GM23248 (cell line): ENCODE results near the gene ZNF507. TPM values are rescaled to one million over a fixed set of nuclear protein-coding genes. Genes with fewer than 3 reads are reported as not detected.

Experiments
- DNase-seq: peaks from one replicate; pipeline ENCODE4 v3.0.0-alpha.2; 2015
- H2AFZ ChIP-seq: fragments of 200-600 bp; sonication (generic); 2 replicates; pipeline ENCODE4 v1.6.1; 2016; ENCODE audit warnings: antibody characterized with exemption
- H3F3A ChIP-seq: fragments of 200-600 bp; sonication (generic); 2 replicates; pipeline ENCODE4 v1.6.1; 2016; ENCODE audit warnings: mild to moderate bottlenecking, antibody characterized with exemption, mixed run types; ENCODE audit not compliant: insufficient read depth
- H3K27ac ChIP-seq: fragments of 200-600 bp; sonication (generic); 2 replicates; pipeline ENCODE4 v1.5.1; 2016; ENCODE audit warnings: mild to moderate bottlenecking
- H3K27me3 ChIP-seq: fragments of 200-600 bp; sonication (generic); replicated peaks from 2 replicates; pipeline ENCODE4 v1.6.1; 2016; ENCODE audit warnings: mild to moderate bottlenecking; ENCODE audit not compliant: insufficient read depth
- H3K36me3 ChIP-seq: fragments of 200-600 bp; sonication (generic); 2 replicates; pipeline ENCODE4 v1.6.1; 2016; ENCODE audit warnings: low read depth, mild to moderate bottlenecking
- H3K4me1 ChIP-seq: fragments of 200-600 bp; sonication (generic); 2 replicates; pipeline ENCODE4 v1.6.1; 2016; ENCODE audit warnings: mild to moderate bottlenecking; ENCODE audit not compliant: insufficient read depth
- H3K4me2 ChIP-seq: fragments of 200-600 bp; sonication (generic); one replicate; pipeline ENCODE4 v1.6.1; 2016; ENCODE audit warnings: mild to moderate bottlenecking; ENCODE audit not compliant: unreplicated experiment
- H3K4me3 ChIP-seq: fragments of 200-600 bp; sonication (generic); 2 replicates; pipeline ENCODE4 v1.5.1; 2016; ENCODE audit warnings: mild to moderate bottlenecking
- H3K79me2 ChIP-seq: fragments of 200-600 bp; sonication (generic); 2 replicates; pipeline ENCODE4 v1.6.1; 2016; ENCODE audit warnings: mild to moderate bottlenecking; ENCODE audit not compliant: insufficient read depth
- H3K9ac ChIP-seq: fragments of 200-600 bp; sonication (generic); 2 replicates; pipeline ENCODE4 v1.6.1; 2016; ENCODE audit warnings: mild to moderate bottlenecking
- H3K9me2 ChIP-seq: fragments of 200-600 bp; sonication (generic); 2 replicates; pipeline ENCODE4 v1.6.1; 2016; ENCODE audit warnings: mixed run types, mild to moderate bottlenecking, moderate library complexity; ENCODE audit not compliant: insufficient read depth
- H3K9me3 ChIP-seq: fragments of 200-600 bp; sonication (generic); one replicate; pipeline ENCODE4 v1.6.1; 2017; ENCODE audit warnings: low read depth
- H4K20me1 ChIP-seq: fragments of 200-600 bp; sonication (generic); 2 replicates; pipeline ENCODE4 v1.6.0; 2016; ENCODE audit not compliant: insufficient read depth
- EZH2 ChIP-seq: fragments of 200-600 bp; sonication (generic); IDR thresholded peaks from 2 replicates; pipeline ENCODE4 v1.6.1; 2018; ENCODE audit warnings: antibody characterized with exemption, mild to moderate bottlenecking; ENCODE audit not compliant: insufficient read depth, poor library complexity, severe bottlenecking
- EZH2phosphoT487 ChIP-seq: fragments of 200-600 bp; sonication (generic); IDR thresholded peaks from 2 replicates; pipeline ENCODE4 v1.6.1; 2018; ENCODE audit warnings: antibody characterized with exemption, moderate library complexity, mild to moderate bottlenecking, low read depth; ENCODE audit not compliant: insufficient read depth
- WGBS, 2 experiments: methylation state at CpG; one replicate each; pipeline ENCODE4 v1.1.6; 2015 to 2017; ENCODE audit warnings: low lambda C conversion rate in 2 of 2, low coverage in 1 of 2; ENCODE audit errors: missing lambda C conversion rate in 2 of 2; 5-methylcytosine and 5-hydroxymethylcytosine counted together
- in situ Hi-C: fragments of 300-500 bp; cut with MboI; formaldehyde crosslinking; loops from 2 replicates; pipeline ENCODE4 v1.15.0; 2020
- polyA plus RNA-seq: library from polyadenylated mRNA; unstranded; fragments of >200 nt; fragmentation: Nextera tagmentation; extraction: Ambion mirVana; gene quantifications from 2 replicates; pipeline ENCODE4 v1.2.1, GENCODE V29; 2016
- total RNA-seq: library from RNA; depleted of rRNA; stranded (reverse); fragments of >200 nt; shearing (Covaris generic); gene quantifications from 2 replicates; pipeline ENCODE4 v1.2.3, GENCODE V29; 2014; rRNA removed

ZNF507 gene
- total and polyA plus RNA-seq, 2 experiments from 2014 or later = 4.9 to 5.2 TPM

DNA sequence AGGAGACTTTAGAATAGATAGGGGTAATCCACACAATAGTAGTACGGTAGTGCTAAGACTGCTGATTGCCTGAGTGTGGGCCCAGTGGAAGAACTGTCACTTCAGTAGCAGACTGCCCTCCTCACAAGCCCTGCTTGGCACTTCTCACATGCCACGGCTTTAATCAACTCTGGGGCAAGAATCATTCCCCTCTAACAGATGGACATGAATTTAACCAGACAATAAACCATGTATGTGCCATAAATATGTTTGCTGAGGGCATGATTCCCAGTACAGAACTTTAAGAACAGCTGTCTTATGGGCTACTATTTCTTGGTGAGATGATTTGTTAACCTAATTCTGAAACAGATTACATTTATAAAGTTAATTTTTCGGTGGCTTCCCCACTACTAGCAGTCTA lies 82.1 kb downstream of the ZNF507 start:
- Histone ChIP-seq H3K27ac (no peak overlapping the region), H3K9ac (no peak overlapping the region), H3K36me3 (no peaks in the 10 kb centered on the region), H3F3A (no peaks in the 10 kb centered on the region), H3K9me2 (no peaks in the 10 kb centered on the region), H3K79me2 (peaks cover 7% of the 10 kb centered on the region; the same call in 1 of the 2 replicates), H2AFZ (no peak overlapping the region), H3K4me1 (no peaks in the 10 kb centered on the region), H4K20me1 (no peaks in the 10 kb centered on the region), H3K4me3 (no peak overlapping the region), H3K9me3 (no peaks in the 10 kb centered on the region), H3K4me2 (no peak overlapping the region), H3K27me3 (no peaks in the 10 kb centered on the region)
- DNase-seq = no peak
- WGBS, 2 experiments = 42 to 56% methylated on average over 3 of the region's 3 CpGs
- TF ChIP-seq EZH2 (no peak), EZH2phosphoT487 (no peak)
- in situ Hi-C loops = no loop called here

DNA sequence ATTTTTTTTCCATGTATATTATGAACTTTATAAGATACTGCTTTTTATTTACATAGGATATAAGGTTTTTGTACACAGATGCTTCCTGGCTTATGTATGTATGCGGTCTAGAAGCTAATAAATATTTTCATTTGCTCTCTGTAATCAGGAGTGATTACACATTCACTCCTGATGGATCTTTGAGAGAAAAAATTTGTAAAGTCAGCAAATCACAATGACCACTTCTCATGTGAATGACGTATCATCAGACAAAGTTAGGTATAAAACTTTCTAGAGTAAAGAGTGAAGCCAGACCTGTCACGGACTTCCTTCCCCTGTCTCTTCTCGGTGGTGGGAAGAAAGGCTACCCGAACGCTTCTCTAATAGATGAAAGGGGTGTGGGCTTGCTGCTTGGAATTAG lies 91.3 kb downstream of the ZNF507 start:
- no peak overlapping the region for H2AFZ ChIP-seq
- H3K4me3 ChIP-seq = no peak overlapping the region
- no peaks in the 10 kb centered on the region for H3K79me2 ChIP-seq
- H3K4me1 ChIP-seq = no peaks in the 10 kb centered on the region
- no peaks in the 10 kb centered on the region for H4K20me1 ChIP-seq
- no peak for DNase-seq
- in situ Hi-C loops = no loop called here
- no peaks in the 10 kb centered on the region for H3K9me2 ChIP-seq
- TF ChIP-seq EZH2phosphoT487 (no peak), EZH2 (no peak)
- peaks cover 3% of the 10 kb centered on the region for H3K9me3 ChIP-seq
- H3K9ac ChIP-seq = no peak overlapping the region
- H3K4me2 ChIP-seq = no peak overlapping the region
- 92 to 97% methylated on average over 6 of the region's 6 CpGs for WGBS, 2 experiments
- H3K36me3 ChIP-seq = peaks cover 20% of the 10 kb centered on the region; the same call in 1 of the 2 replicates
- H3F3A ChIP-seq = no peaks in the 10 kb centered on the region
- H3K27me3 ChIP-seq = no peaks in the 10 kb centered on the region
- no peak overlapping the region for H3K27ac ChIP-seq

DNA sequence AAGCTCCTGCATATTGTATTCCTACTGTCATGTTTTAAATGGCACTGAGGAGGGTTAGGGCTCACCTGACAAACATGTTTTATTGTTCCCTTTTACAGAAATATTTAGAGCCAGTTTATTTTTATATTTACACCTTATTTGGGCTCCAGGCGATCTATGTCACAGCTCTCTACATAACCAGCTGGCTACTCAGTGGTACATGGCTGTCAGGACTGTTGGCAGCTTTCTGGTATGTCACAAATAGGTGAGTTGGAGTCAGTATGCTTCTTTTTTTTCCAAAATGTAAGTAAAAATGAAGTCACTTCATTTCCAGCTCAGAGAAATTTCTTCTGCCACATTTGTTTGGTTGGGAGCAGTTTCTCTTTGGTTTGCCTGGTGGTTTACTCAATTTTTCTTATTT lies 91.7 kb downstream of the ZNF507 start:
- H3F3A ChIP-seq = no peaks in the 10 kb centered on the region
- H3K36me3 ChIP-seq = peaks cover 24% of the 10 kb centered on the region; the same call in 1 of the 2 replicates
- H3K4me1 ChIP-seq = no peaks in the 10 kb centered on the region
- H3K4me3 ChIP-seq = no peak overlapping the region
- H3K9me3 ChIP-seq = peaks cover 3% of the 10 kb centered on the region
- no peak overlapping the region for H3K27ac ChIP-seq
- H3K79me2 ChIP-seq = no peaks in the 10 kb centered on the region
- no peak for TF ChIP-seq EZH2
- DNase-seq = no peak
- 96 to 97% methylated on average over 1 of the region's 1 CpG for WGBS, 2 experiments
- no peak overlapping the region for H3K9ac ChIP-seq
- in situ Hi-C loops = no loop called here
- no peak overlapping the region for H2AFZ ChIP-seq
- no peak overlapping the region for H3K4me2 ChIP-seq
- H3K9me2 ChIP-seq = no peaks in the 10 kb centered on the region
- H4K20me1 ChIP-seq = no peaks in the 10 kb centered on the region
- no peaks in the 10 kb centered on the region for H3K27me3 ChIP-seq

Other genes starting within 250 kb of the ZNF507 start
- gene DPY19L3, start 60.2 kb downstream of the ZNF507 start, total RNA-seq = 15.3 and 20.0 TPM in 2 replicates
- gene DPY19L3, start 60.2 kb downstream of the ZNF507 start, polyA plus RNA-seq = 7.5 and 7.6 TPM in 2 replicates
- 64.5 and 95.4 TPM in 2 replicates for gene PDCD5, start 235.6 kb downstream of the ZNF507 start, total RNA-seq
- gene PDCD5, start 235.6 kb downstream of the ZNF507 start, polyA plus RNA-seq = 296 and 309 TPM in 2 replicates